VCaP (cell line): ENCODE data around the gene MAD2L2.

Experiments
- H3K27ac ChIP-seq: fragments of 450-650 bp; 2 replicates; pipeline ENCODE4 v1.5.1; 2017
- CTCF ChIP-seq: fragments of 450-650 bp; conservative IDR thresholded peaks from 2 replicates; pipeline ENCODE4 v1.5.1; 2017; ENCODE audit warnings: mild to moderate bottlenecking, moderate library complexity

MAD2L2 gene

GRCh38 chr1:11697188-11697892 is 16.4 kb upstream of the MAD2L2 start:
- no peak for TF ChIP-seq CTCF
- no peak overlapping the region for H3K27ac ChIP-seq

GRCh38 chr1:11695861-11696260 is 14.9 kb upstream of the MAD2L2 start:
- H3K27ac ChIP-seq: no peak overlapping the region
- no peak for TF ChIP-seq CTCF

DNA sequence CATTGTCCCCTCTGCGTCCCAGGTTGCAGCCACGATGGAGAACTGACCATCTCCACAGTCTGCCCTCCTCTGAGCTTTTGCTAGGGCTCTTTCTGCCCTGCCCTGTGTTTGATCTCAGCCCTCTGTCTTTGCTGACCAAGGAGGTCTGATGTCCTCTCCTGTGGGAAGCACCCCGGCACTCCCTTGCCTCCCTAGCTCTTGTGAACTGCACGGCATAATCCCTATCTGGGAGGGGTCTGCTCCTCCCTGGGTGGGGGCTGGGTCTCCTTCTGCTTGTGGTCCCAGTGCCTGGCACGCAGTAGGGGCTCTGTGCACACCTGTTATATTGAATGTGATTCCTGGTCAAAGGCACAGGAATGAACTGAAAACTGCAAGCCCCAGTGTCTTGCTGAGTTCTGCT is 13.0 kb upstream of the MAD2L2 start:
- H3K27ac ChIP-seq: no peak overlapping the region
- TF ChIP-seq CTCF: no peak

GRCh38 chr1:11693024-11693590 is 12.2 kb upstream of the MAD2L2 start:
- no peak overlapping the region for H3K27ac ChIP-seq
- TF ChIP-seq CTCF: no peak

DNA sequence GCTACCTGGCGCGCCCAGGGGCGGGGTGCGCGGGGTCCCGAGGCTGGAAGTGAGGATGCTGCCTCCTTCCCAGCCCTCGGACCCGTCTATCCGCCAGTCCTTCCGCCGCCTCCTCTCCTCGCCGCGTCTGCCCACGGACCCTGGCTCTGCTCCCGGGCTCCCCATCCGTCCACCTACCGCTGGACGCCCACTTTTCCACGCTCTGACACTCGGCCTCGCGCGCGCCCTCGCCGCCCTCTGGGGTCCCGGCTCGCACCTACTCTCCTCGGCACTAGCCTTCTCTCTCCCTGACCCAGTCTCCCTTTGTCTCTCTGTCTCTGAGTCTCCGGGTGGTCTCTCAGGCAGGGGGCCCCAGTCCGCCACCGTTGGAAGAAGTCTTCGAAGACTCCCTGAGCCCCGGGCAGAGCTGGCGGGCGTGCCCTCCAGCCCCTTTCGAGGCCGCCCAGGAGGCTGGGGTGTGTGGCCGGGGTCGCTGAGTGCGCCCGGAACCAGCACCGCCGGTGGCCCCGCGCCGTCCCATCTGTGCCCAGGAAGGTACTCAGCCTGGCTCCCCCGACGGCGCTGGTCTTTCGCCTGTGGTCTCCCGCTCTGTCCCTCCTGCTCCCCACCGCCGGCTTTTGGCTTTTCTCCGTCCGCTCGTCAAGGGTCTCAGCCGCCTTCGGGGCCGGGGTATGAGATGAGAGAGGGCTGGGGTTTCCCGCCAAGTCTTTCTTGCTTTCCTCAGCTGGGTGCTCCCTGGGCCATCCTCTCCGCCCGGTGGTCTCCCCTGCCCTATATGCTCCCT is 11.2 kb upstream of the MAD2L2 start:
- no peak for TF ChIP-seq CTCF
- peak overlapping the region; percentile 67; the same call in 1 of the 2 replicates for H3K27ac ChIP-seq

GRCh38 chr1:11691302-11691914 is 10.5 kb upstream of the MAD2L2 start, which contains the start of gene DRAXIN:
TSS of gene DRAXIN (plus strand) at chr1:11691710. CDS start at chr1:11706259, 14,549 bp downstream.
- H3K27ac ChIP-seq: peak within 1 kb of the TSS; percentile 67
- no peak for TF ChIP-seq CTCF
